ENCODE results near the gene CDYL2. TPM values are rescaled to one million over a fixed set of nuclear protein-coding genes. Genes with fewer than 3 reads are reported as not detected.

Gene CDYL2
- total and polyA plus RNA-seq, 4 donors, result 8.5 to 15.9 (median 11.7) TPM

GRCh38 chr16:80569440-80570105 is 234.8 kb downstream of the CDYL2 start:
- DNase-seq (ENCODE audit: low read depth in 4 of 6, low spot score in 6 of 6), result no peak
- WGBS (ENCODE audit: insufficient coverage), result 89% methylated on average over 8 of the region's 9 CpGs

GRCh38 chr16:80564394-80564793 is 240.0 kb downstream of the CDYL2 start:
- Histone ChIP-seq H3K4me1 (ENCODE audit: control insufficient read depth, insufficient read depth, low read length) (no peaks in the 10 kb centered on the region), H3K4me3 (ENCODE audit: low read depth, low read length) (no peak overlapping the region), H3K27me3 (ENCODE audit: control insufficient read depth, insufficient read depth, low read length) (no peaks in the 10 kb centered on the region), H3K36me3 (ENCODE audit: control insufficient read depth, insufficient read depth, low read length) (no peaks in the 10 kb centered on the region), H3K9me3 (ENCODE audit: control insufficient read depth, insufficient read depth, low read length) (no peaks in the 10 kb centered on the region), H3K27ac (ENCODE audit: low read depth, low read length) (no peak overlapping the region)
- WGBS (ENCODE audit: insufficient coverage), result 80% methylated on average over 5 of the region's 7 CpGs
- DNase-seq (ENCODE audit: low read depth in 4 of 6, low spot score in 6 of 6), result no peak

More at GRCh38 chr16:80569440-80570105, 234.8 kb downstream of the CDYL2 start:
- Histone ChIP-seq H3K36me3 (ENCODE audit: control insufficient read depth, insufficient read depth, low read length) (no peaks in the 10 kb centered on the region), H3K9me3 (ENCODE audit: control insufficient read depth, insufficient read depth, low read length) (no peaks in the 10 kb centered on the region), H3K4me1 (ENCODE audit: control insufficient read depth, insufficient read depth, low read length) (no peaks in the 10 kb centered on the region), H3K4me3 (ENCODE audit: low read depth, low read length) (no peak overlapping the region), H3K27ac (ENCODE audit: low read depth, low read length) (no peak overlapping the region), H3K27me3 (ENCODE audit: control insufficient read depth, insufficient read depth, low read length) (no peaks in the 10 kb centered on the region)

GRCh38 chr16:80563066-80563465 is 241.3 kb downstream of the CDYL2 start:
- no peaks in the 10 kb centered on the region for H3K36me3 ChIP-seq (ENCODE audit: control insufficient read depth, insufficient read depth, low read length)
- H3K27me3 ChIP-seq (ENCODE audit: control insufficient read depth, insufficient read depth, low read length), result no peaks in the 10 kb centered on the region
- H3K4me1 ChIP-seq (ENCODE audit: control insufficient read depth, insufficient read depth, low read length), result no peaks in the 10 kb centered on the region
- H3K9me3 ChIP-seq (ENCODE audit: control insufficient read depth, insufficient read depth, low read length), result no peaks in the 10 kb centered on the region
- H3K4me3 ChIP-seq (ENCODE audit: low read depth, low read length), result no peak overlapping the region
- 79% methylated on average over 3 of the region's 3 CpGs for WGBS (ENCODE audit: insufficient coverage)
- no peak overlapping the region for H3K27ac ChIP-seq (ENCODE audit: low read depth, low read length)
- no peak for DNase-seq (ENCODE audit: low read depth in 4 of 6, low spot score in 6 of 6)

GRCh38 chr16:80559369-80559768 is 245.0 kb downstream of the CDYL2 start:
- no peak for DNase-seq (ENCODE audit: low read depth in 4 of 6, low spot score in 6 of 6)
- no peaks in the 10 kb centered on the region for H3K9me3 ChIP-seq (ENCODE audit: control insufficient read depth, insufficient read depth, low read length)
- no peak overlapping the region for H3K27ac ChIP-seq (ENCODE audit: low read depth, low read length)
- no peak overlapping the region for H3K4me3 ChIP-seq (ENCODE audit: low read depth, low read length)
- 94% methylated on average over 2 of the region's 4 CpGs for WGBS (ENCODE audit: insufficient coverage)
- H3K36me3 ChIP-seq (ENCODE audit: control insufficient read depth, insufficient read depth, low read length), result no peaks in the 10 kb centered on the region
- no peaks in the 10 kb centered on the region for H3K27me3 ChIP-seq (ENCODE audit: control insufficient read depth, insufficient read depth, low read length)
- H3K4me1 ChIP-seq (ENCODE audit: control insufficient read depth, insufficient read depth, low read length), result no peaks in the 10 kb centered on the region

- 68% methylated on average over 2 of the region's 5 CpGs for WGBS (ENCODE audit: insufficient coverage)
- Histone ChIP-seq H3K36me3 (ENCODE audit: control insufficient read depth, insufficient read depth, low read length) (no peaks in the 10 kb centered on the region), H3K4me1 (ENCODE audit: control insufficient read depth, insufficient read depth, low read length) (no peaks in the 10 kb centered on the region), H3K9me3 (ENCODE audit: control insufficient read depth, insufficient read depth, low read length) (no peaks in the 10 kb centered on the region), H3K27ac (ENCODE audit: low read depth, low read length) (no peak overlapping the region), H3K4me3 (ENCODE audit: low read depth, low read length) (no peak overlapping the region), H3K27me3 (ENCODE audit: control insufficient read depth, insufficient read depth, low read length) (no peaks in the 10 kb centered on the region)
- DNase-seq (ENCODE audit: low read depth in 4 of 6, low spot score in 6 of 6), result no peak
Measured at GRCh38 chr16:80557037-80557436, 247.4 kb downstream of the CDYL2 start.

GRCh38 chr16:80556481-80556880 is 247.9 kb downstream of the CDYL2 start:
- Histone ChIP-seq H3K27me3 (ENCODE audit: control insufficient read depth, insufficient read depth, low read length) (no peaks in the 10 kb centered on the region), H3K36me3 (ENCODE audit: control insufficient read depth, insufficient read depth, low read length) (no peaks in the 10 kb centered on the region), H3K4me3 (ENCODE audit: low read depth, low read length) (no peak overlapping the region), H3K9me3 (ENCODE audit: control insufficient read depth, insufficient read depth, low read length) (no peaks in the 10 kb centered on the region), H3K27ac (ENCODE audit: low read depth, low read length) (no peak overlapping the region), H3K4me1 (ENCODE audit: control insufficient read depth, insufficient read depth, low read length) (no peaks in the 10 kb centered on the region)
- DNase-seq (ENCODE audit: low read depth in 4 of 6, low spot score in 6 of 6), result no peak
- 64% methylated on average over 2 of the region's 3 CpGs for WGBS (ENCODE audit: insufficient coverage)

- 38% methylated on average over 1 of the region's 2 CpGs for WGBS (ENCODE audit: insufficient coverage)
- no peak for DNase-seq (ENCODE audit: low read depth in 4 of 6, low spot score in 6 of 6)
Measured at GRCh38 chr16:80554033-80554432, 250.4 kb downstream of the CDYL2 start.

GRCh38 chr16:80552277-80552676 is 252.1 kb downstream of the CDYL2 start:
- H3K4me1 ChIP-seq (ENCODE audit: control insufficient read depth, insufficient read depth, low read length), result no peaks in the 10 kb centered on the region
- H3K4me3 ChIP-seq (ENCODE audit: low read depth, low read length), result no peak overlapping the region
- H3K36me3 ChIP-seq (ENCODE audit: control insufficient read depth, insufficient read depth, low read length), result no peaks in the 10 kb centered on the region
- DNase-seq (ENCODE audit: low read depth in 4 of 6, low spot score in 6 of 6), result no peak
- H3K9me3 ChIP-seq (ENCODE audit: control insufficient read depth, insufficient read depth, low read length), result no peaks in the 10 kb centered on the region
- no peak overlapping the region for H3K27ac ChIP-seq (ENCODE audit: low read depth, low read length)
- H3K27me3 ChIP-seq (ENCODE audit: control insufficient read depth, insufficient read depth, low read length), result no peaks in the 10 kb centered on the region
- WGBS (ENCODE audit: insufficient coverage), result 80% methylated on average over 1 of the region's 5 CpGs

More at GRCh38 chr16:80554033-80554432, 250.4 kb downstream of the CDYL2 start:
- Histone ChIP-seq H3K4me1 (ENCODE audit: control insufficient read depth, insufficient read depth, low read length) (no peaks in the 10 kb centered on the region), H3K4me3 (ENCODE audit: low read depth, low read length) (no peak overlapping the region), H3K36me3 (ENCODE audit: control insufficient read depth, insufficient read depth, low read length) (no peaks in the 10 kb centered on the region), H3K27me3 (ENCODE audit: control insufficient read depth, insufficient read depth, low read length) (no peaks in the 10 kb centered on the region), H3K27ac (ENCODE audit: low read depth, low read length) (no peak overlapping the region), H3K9me3 (ENCODE audit: control insufficient read depth, insufficient read depth, low read length) (no peaks in the 10 kb centered on the region)

Data from spinal cord (tissue), 10 donors.